Stimulated activated CD4-positive, alpha-beta T cell treated with anti-CD3 and anti-CD28 coated beads, Interleukin-12 subunit alpha, Interleukin-12 subunit beta, amount 100 ng/mL, for 4 hours (primary cell): ENCODE measurements around the gene DNAAF3.
A peak's percentile ranks its signal among the peaks of the same experiment; 100 is the strongest.
"Not testable (repeated sequence)": the region's sequence is repeated elsewhere in the genome, so short reads cannot be mapped to it uniquely, and the experiment has no call there.

ENCODE experiments used
- DNase-seq: peaks from one replicate; pipeline ENCODE4 v3.0.0-alpha.2; 2020

DNAAF3 gene

DNA sequence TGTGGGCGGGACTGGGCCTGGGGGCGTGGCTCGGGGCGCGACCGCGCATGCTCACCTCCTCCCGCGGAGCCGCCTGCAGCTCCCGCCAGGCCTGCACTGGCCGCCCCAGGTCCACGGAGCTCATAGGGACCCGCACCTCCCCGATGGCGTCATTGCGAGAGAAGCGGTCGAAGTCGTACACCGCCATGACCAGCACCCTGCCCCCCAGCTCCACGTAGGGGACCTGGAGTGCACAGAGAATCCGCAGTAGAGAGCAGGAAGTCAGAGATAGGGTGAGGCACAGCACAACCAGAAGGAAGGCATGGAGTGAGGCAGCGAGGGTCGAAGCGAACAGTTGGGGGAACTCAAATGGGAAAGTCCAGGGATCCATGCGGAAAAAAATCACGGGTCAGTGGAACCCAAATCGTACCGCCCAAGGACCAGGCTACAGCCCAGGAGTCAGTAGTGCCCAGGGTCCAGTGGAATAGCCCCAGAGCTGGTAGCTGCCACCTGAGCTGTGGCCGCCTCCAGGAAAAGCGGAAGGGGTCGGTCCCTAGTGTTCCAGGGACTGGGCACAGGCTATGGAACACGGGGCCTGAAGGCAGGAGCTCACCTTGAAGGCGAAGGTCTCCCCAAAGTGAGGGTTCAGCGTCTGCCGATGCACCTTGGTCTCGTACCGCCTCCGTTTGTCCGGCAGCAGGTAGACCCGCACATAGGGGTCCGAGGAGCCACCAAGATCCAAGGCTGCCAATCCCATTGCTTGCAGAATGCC, 8.9 kb upstream of the DNAAF3 start:
- DNase-seq: no peak

DNA sequence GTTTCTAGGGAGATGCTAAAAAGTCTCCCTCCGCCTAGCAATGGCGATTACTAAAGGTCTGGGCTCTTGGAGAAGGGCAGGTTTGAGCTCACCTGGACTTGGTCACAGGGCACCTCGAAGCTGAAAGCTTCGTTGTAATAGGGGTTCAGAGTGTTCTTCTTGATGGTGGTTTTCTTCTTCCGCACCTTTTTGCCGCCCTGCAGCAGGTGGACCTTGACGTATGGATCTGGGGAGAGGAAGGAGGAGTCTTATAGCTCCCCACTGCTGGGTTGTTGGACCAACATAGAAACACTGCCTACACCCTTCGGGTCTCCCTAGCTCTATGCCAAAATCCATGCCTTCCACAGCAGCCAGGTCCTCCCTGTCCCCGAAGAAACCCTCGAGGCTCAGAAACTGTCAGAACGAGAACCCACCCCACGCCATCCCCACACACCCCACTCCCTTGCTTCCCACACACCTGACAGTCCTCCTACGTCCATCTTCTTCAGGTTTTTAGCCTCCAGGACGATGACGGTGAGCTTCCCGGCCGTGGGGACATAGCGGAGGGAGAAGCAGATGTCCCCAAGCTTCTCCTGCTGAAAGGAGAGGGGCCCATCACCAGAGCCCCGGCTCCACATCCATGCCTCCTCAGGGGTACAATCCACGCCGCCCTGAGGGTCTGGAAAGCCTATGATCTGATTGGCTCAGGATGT, 8.2 kb upstream of the DNAAF3 start:
- DNase-seq: no peak

DNA sequence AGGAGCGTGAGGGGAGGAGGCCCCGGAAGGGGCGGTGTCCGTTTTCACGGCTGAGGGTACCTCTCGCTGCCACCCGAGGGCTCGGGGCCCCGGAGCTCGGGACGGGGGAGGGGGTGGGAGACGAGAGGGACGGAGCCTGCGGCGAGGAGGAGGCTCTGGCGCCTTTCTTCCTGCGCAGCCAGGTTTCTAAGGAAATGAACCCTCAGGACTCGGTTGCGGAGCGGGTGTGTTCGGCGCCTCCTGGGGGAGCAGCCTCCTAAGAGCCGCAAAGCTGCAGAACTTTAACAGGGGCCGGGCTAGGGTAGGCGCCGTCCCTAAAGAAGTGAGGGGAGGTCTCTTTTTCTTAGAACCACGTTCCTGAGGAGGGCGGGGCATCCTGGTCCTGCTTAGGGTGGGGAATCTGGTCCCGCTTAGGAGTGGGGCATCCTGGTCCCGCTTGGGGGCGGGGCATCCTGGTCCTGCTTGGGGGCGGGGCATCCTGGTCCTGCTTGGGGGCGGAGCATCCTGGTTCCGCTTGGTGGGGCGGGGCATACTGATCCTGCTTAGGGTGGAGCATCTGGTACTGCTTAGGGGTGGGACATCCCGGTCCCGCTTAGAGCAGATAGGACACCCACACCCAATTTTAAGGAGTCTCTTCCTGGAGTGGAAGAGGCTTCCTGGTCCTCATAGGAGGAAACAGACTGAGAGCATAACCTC, 7.4 kb upstream of the DNAAF3 start:
- DNase-seq: peak; percentile 30

DNA sequence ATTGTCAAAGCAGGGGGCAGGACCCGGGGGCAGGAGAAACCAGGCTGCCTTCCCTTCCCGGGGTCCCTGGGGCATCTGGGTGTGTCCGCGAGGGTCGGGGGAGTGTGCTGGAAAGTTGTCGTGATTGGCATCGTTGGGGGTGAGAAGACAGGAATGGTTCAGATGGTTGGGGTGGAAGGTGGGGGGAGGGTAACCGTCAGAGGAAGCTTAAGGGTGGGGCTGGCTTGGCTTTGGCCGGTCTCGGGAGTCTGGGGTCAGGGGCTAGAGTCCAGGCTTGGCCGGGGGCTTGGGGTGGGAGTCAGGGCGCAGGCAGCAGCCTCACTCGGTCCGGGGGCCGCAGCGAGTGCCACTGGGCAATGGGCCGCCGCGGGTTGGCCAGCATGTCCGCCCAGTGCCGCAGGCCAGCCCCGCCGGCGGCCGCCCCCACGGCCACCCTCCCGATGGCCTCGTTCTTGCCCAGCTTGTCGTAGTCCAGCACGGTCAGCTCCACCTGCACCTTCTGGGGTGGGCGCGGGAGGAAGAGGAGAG, 6.8 kb upstream of the DNAAF3 start:
- DNase-seq: no peak

DNA sequence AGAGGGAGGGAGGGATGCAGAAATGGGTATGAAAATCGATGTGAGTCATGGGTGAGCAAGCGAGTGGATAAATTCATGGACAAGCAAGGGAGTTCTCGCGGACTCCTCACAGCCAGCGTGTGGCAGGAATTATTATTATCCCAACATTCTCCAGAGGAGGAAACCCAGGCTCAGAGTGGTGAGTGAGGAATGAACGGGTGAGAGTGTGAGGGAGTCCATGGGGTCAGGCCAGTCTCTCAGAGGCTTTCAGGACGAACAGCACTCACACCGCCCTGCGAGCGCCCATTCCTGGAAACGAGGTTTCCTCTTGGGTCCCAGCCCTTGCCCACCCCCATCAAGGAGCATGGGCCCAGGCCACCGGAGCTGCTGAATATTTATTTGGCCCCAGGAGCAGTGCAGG, 6.3 kb upstream of the DNAAF3 start:
- no peak for DNase-seq

DNA sequence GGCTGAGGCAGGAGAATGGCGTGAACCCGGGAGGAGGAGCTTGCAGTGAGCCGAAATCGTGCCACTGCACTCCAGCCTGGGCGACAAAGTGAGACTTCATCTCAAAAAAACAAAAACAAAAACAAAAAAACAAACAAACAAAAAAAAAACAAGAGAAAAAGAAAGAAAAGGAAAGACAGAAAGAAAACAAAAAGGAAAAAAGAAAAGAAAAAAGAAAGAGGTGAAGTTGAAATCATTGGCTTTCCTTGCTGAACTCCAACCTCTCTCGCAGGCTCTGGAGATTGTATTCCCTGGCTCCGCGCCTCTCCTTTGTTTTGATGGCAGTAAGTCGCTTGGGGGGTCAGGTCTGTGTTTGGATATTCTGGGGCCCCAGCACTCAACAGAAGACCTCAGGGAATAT, 5.9 kb upstream of the DNAAF3 start:
- not testable (repeated sequence) for DNase-seq

DNA sequence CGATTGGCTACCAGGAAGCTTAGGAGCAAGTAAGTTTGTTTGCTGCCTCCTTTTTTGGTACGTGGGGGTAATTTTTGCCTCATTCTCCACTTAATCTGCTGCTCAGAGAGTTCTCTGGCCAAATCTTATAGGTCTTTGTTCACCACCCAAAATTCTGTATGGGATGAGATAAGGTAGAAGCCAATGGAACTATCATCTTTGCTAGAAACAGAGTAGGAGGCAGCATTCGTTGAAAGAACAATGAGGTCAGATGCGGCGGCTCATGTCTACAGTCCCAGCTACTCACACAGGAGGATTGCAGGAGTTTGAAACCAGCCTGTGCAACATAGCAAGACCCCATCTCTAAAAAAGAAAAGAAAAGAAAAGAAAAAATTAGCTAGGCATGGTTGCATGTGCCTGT, 5.0 kb upstream of the DNAAF3 start:
- DNase-seq: no peak

DNA sequence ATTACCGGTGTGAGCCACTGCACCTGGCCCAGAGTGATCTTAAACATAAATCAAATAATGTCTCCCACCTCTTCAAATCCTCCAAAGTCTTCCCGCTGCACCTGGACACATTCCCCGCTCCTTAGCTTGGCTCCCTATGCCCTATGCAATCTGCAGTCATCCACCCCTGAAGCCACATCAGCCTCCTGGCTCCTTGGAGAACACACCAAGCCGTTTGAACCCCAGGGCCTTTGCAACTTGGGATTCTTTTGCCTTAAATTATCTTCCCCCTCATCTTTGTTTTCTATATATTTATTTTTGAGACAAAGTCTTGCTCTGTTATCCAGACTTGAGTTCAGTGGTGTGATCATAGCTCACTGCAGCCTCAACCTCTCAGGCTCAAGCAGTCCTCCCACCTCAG, 2.7 kb upstream of the DNAAF3 start:
- no peak for DNase-seq

DNA sequence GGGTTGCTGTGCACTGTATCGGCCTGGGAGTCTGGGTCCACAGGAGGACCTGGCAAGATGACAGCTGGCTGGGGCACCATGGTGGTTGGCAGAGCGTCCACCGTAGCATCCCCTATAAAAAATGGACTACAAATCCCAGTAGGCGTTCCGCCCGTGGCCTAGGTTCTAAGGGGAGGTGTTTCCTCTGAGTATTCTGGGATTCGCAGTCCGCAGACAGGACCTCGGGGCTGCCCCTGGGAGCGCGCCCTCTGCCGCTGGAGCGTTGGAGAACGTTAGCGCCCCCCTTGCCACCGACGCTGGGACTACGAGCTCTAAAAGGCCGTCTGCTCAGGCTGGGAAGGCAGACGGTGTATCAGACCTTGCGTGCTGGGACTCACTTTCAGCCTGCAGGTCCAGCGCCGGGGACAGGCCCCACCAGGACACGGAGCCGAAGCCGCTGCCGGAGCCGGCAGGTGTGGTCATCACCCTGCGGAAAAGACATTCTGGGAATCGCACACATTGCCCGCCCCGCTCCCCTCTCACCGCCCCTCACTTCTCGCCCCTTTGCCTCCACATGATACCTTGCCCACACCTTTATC, 372 bp downstream of the DNAAF3 start:
- DNase-seq: peak; percentile 46

DNA sequence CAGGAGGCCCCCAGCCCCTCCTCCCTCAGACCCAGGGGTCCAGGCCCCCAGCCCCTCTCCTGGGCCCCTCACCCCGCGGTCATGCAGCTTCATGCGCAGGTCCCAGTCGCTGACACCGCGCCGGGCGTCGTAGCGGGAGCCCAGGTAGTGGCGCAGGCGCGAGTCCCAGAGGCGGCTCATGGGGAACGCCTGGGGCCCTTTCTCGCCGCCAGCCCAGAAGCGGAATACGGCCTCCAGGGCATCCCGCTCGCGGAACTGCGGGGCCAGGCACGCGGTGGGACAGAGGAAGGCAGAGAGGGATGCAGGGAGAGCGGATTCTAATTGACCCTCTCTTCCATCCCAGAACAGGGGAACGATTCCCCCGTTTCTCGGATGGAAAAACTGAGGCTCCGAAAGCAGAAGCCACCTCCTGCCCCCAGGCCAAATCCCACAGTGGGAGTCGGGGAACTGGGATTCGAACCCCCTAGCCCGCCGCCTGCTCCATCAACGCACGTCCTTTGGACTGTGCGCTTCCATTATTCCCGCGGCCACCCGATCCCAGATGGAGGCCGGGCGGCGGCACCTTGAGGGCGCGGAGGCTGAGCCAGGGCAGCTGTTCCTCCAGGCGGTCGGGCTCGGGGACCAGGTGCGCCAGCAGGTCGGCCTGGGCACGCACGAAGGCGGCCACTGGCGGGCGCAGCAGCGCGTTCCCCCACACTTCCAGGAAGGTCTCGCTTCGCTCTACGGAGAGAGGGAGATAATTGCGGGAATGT, 4.7 kb downstream of the DNAAF3 start:
- DNase-seq: no peak

DNA sequence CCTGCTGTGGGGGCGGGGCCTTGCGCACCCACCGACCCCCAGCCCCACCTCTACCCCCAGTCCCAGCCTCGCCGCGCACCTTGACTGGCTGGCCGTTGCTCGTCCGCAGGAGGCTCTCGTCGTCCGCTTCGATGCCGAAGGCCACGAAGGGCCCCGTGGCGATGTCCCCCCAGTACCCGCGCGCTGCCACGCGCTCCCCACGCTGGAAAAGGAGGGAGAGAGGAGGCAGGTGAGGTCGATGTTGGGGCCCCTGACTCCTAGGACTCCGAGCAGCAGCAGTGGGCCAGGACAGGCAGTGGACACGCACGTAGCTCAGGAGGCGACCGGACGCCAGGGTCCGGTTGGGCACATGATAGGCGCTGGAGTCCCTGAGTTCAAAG, 5.4 kb downstream of the DNAAF3 start:
- no peak for DNase-seq

DNA sequence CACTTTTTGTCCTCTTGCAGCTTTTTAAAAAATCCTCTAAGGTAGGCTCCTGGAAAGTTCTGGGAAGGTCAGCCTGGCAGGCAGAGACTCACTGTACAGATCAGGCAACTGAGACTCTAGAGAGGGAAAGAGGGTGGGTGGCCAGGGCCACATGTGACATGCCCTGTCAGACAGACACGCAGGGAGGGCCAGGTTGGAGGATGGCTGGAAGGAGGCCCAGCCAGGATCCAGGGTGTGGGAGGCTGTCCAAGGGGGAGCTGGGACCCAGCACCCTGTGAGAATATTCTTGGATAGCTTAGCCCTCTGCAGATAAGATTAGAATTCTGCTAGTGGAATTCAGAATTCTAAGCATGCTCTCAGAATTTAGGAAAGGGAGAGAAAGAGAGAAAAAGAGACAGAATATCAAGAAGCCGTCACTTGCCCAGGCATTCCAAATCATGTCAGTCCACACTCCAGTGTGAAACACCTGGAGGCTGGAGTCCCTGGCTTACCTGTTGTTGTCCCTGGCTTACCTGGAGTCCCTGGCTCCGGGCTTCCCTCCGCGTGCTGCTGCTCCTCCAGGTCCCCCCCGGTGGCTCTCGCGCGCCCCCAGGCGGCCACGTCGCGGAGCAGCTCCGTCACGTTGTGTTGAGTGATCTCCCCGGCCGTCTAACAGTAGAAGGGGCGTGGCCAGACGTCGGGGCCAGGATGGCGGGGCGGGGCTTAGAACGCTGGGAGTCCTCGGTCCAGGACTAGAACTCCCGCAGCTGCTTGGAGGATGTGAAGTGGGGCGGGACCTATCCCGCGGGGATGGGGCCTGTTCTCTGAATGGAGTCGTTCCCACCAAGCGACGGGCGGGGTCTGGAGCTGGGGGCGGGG, 6.1 kb downstream of the DNAAF3 start:
- peak; percentile 84 for DNase-seq

DNA sequence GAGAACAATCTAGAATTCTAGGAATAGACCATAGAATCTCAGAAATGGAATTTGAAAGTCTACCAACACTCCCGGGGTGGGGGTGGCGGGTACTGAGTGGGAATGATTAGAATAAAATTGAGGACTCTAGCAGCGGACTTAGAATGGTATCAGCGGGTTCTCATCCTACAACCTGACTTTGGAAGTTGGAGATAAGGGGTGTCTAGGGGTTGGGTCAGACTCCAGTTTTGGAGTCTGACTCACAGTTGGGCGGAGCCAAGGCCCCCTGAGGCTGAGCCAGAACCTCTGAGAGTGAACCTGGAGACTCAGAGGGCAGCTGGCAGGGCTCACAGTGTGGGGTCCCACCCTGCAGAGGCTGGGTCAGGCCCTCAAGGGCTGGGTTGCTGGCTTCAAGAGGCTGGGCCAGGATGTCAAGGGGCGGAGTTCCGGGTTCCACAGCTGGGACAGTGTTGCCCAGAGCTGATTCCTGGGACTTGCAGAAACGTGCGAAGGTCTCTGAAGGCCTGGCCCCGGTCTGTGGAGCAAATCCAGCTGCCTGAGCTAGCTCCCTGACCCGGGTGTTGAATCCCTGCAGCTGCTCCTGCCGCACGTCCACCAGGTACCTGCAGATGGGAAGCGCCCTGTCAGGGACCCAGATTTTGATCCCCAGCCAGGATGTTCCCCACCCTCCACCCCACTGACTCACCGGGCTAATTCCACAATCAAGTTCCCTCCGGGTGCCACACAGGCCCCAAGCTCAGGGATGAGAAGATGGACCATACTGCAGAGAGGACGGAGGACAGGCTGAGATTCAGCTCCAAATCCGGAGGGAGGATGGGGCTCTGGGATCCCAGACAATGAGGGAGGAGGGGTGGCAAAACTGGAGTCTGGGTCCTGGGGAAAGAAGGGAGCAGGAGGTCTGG, 7.3 kb downstream of the DNAAF3 start:
- DNase-seq: no peak

DNA sequence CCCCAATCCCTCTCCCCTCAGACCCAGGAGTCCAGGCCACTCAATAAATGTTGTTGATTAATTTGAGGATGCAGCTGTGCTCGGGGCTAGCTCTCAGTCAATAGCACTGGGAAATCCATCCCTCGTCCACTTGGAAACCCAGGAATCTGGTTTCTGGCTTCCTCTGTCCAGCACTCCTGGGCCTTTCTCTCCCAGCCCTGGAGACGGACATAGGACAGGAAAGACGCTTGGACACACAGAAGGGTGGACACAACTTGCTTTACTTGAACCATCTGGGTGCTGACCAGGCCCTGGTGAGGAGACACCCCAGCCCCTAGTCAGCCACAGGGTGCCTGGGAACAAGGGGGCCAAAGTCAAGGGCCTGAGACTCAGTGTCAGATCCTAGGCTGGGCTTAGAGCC, 8.0 kb downstream of the DNAAF3 start:
- DNase-seq: no peak

DNA sequence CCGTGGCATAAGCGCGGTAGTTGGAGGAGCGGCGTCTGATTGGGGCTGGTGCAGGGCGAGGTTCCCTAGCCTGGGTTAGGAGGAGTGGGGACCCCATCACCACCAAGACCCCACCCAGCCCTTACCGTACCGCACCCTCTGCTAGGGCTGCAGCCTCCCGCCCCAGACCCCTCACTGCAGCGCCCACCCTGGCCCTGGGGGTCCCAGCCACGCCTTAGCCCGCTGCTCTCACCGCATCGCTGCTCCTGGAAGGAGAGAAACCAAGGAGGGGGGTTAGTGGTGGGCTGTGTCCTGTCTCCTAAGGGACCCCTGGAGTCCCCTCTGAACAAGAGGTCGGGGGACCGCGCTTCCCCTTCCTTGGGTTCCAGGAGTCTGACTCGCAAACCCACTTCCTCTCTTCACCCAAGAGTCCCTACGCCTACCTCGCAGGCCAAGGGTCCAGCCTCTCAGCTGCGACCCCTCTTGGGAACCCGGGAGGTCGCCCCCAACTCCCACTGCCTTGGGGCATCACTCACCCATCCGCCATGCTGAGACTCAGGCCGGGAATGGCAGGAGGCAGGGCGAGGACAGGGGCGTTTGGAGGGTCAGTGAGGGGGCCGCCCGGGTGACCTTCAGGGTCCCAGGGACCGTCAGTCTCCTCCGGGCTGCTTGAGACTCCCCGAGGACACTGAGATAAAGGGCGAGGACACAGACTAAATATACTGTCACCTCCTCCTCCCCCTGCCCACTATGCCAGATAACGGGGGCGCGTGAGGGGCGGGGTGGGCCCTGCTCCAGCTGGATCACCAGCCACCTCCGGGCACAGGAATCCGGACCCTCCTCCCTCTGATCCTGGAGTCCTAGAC, 9.1 kb downstream of the DNAAF3 start, which contains the start of gene TNNI3:
TNNI3 (minus strand) TSS at position 669 of the 845 bp plus-strand sequence; CDS start at position 526, 143 bp downstream.
- no peak for DNase-seq

DNA sequence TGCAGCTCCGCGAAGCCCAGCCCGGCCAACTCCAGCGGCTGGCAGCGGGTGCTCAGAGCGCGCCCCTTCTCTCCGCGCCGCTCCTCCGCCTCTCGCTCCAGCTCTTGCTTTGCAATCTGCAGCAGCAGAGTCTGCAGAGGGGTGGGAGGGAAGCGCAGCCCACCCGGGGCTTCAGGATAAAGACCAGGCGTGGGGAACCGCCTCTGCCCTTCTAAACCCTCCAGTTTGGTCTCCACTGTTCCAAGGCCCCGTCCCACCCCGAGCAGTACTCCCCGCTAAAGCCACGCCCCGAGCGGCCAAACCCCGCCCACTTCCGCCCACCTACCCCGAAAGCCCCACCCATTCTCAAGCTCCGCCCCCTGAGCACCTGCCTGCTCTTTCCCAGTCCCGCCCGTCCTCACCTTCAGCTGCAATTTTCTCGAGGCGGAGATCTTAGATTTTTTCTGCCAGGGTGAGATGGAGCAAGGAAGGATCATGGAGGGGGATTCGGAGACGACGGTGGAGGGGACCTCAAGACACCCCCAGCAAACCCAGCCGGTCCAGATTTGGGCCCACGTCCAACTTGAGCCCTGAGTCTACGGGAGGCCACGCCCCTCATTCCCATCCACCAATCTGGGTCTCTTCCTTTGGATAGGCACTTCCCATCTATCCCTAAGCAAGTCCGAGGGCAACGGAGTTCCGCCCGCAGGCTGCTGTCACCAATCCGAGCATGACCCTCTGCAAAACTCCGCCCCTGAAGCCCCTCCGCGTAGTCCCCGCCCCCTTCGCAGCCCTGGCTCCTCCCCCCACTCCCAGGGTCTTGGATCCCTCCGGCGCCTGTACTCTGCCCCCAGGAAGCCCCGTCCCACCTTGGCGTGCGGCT, 10.0 kb downstream of the DNAAF3 start:
- peak; percentile 29 for DNase-seq

DNA sequence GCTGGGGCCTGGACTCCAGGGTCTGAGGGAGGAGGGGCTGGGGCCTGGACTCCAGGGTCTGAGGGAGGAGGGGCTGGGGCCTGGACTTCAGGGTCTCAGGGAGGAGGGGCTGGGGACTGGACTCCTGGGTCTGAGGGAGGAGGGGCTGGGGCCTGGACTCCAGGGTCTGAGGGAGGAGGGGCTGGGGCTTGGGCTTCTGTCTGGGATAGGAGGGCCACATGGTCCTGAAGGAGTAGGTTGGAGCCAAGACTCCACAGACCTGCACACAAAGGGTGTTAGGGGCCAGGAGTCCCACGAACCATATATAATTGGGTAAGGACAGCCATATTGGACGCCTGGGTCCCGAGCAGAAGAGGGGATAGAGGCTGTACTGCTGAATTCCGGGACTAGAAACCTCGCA, 10.6 kb downstream of the DNAAF3 start:
- not testable (repeated sequence) for DNase-seq

DNA sequence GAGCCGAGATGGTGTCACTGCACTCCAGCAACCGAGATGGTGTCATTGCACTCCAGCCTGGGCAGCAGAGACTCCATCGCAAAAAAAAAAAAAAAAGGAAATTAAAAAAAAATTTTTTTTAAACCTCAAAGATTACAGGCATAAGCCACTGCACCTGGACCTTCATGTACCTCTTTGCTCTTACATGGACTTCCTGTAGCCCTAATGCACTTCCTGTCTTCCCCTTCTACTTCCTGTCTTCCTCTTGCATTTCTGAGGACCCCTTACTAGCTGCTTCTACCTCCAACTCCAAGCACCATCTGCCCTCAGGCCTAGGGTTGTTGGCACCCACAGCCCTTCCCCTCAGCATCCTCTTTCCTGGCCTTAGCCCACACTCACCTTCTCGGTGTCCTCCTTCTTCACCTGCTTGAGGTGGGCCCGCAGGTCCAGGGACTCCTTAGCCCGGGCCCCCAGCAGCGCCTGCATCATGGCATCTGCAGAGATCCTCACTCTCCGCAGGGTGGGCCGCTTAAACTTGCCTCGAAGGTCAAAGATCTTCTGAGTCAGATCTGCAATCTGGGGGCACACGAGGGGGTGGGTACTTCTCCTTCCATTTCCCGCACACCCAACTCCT, 12.7 kb downstream of the DNAAF3 start:
- no peak for DNase-seq
